ENCODE results near the gene RAD18. TPM values are rescaled to one million over a fixed set of nuclear protein-coding genes. Genes with fewer than 3 reads are reported as not detected.
A peak's percentile ranks its signal among the peaks of the same experiment; 100 is the strongest.

Gene RAD18, protein sequence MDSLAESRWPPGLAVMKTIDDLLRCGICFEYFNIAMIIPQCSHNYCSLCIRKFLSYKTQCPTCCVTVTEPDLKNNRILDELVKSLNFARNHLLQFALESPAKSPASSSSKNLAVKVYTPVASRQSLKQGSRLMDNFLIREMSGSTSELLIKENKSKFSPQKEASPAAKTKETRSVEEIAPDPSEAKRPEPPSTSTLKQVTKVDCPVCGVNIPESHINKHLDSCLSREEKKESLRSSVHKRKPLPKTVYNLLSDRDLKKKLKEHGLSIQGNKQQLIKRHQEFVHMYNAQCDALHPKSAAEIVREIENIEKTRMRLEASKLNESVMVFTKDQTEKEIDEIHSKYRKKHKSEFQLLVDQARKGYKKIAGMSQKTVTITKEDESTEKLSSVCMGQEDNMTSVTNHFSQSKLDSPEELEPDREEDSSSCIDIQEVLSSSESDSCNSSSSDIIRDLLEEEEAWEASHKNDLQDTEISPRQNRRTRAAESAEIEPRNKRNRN
- 12.2 and 12.7 TPM in 2 replicates for polyA plus RNA-seq (2013)

DNA sequence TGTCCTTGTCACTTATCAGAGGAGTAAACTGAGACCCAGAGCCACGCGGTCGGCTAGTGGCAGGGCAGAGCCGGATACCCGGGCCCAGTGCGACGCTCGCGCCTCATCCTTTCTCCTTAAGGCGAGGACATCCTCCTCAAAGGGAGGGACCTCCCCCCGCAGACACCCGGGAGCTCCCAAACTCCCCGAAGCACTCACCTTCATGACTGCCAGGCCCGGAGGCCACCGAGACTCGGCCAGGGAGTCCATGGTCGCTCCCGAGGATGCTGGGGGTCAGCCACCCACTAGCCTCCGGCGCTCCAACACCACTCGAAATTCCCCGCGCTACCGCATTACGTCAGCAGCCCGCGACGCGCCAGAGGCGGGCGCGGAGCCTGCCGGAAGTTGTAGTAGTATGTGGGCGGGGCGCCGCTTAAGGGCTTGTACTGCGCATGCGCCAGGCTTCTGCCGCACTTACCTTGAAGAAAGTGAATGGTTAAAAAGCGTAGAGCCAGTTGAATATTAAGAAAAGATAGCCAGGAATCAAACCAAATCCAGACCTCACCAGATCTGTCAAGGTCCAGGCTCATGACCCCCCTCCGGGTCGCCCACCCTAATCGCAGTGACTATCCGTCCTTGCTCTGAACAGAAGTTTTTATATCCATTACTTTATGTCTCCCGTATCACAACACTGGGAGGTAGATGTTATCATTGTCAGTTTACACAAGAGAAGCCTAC, at the start of gene RAD18:
TSS of gene RAD18 (minus strand) at position 336 of the 717 bp plus-strand sequence. CDS start at position 249, 87 bp downstream.
- Histone ChIP-seq H3K36me3 (ENCODE audit: control insufficient read depth in 1 of 2, insufficient read depth in 2 of 2, low read length in 2 of 2) (peaks cover 0 to 4% of the 10 kb centered on the region in 2 experiments), H3K23ac (ENCODE audit: low read length) (no peak within 1 kb of the TSS), H3K4me3 (ENCODE audit: low read depth, low read length) (peak within 1 kb of the TSS; percentile 93), H4K8ac (ENCODE audit: low read depth, low read length) (peak within 1 kb of the TSS; percentile 91), H4K91ac (ENCODE audit: low read depth, low read length) (peak within 1 kb of the TSS; percentile 72), H3K27ac (ENCODE audit: low read depth, low read length) (no peak within 1 kb of the TSS), H4K12ac (ENCODE audit: low read depth, low read length) (peak within 1 kb of the TSS; percentile 88), H2BK5ac (ENCODE audit: low read depth, low read length, poor library complexity) (peak within 1 kb of the TSS; percentile 61), H2AFZ (ENCODE audit: insufficient read depth, low read length, poor library complexity) (peak within 1 kb of the TSS; percentile 87), H2BK12ac (ENCODE audit: low read length) (no peak within 1 kb of the TSS), H3K79me2 (ENCODE audit: control insufficient read depth, insufficient read depth, low read length, poor library complexity) (peaks cover 3% of the 10 kb centered on the region), H3K9me3 (ENCODE audit: insufficient read depth, low read depth, low read length) (no peaks in the 10 kb centered on the region), H3K14ac (ENCODE audit: low read length) (peak within 1 kb of the TSS; percentile 67), H3K4me2 (ENCODE audit: low read length) (peak within 1 kb of the TSS; percentile 78), H3K9ac (ENCODE audit: low read length) (peak within 1 kb of the TSS; percentile 79), H2AK5ac (ENCODE audit: low read length) (no peak within 1 kb of the TSS), H3K4ac (ENCODE audit: low read depth, low read length) (peak within 1 kb of the TSS; percentile 80), H3K27me3 (ENCODE audit: insufficient read depth, low read length) (no peaks in the 10 kb centered on the region), H3K79me1 (ENCODE audit: low read length) (peaks cover 6% of the 10 kb centered on the region), H2BK120ac (ENCODE audit: insufficient read depth, low read length, poor library complexity) (peak within 1 kb of the TSS; percentile 14), H3K4me1 (ENCODE audit: control insufficient read depth in 1 of 2, insufficient read depth in 2 of 2, low read length in 2 of 2) (peaks cover 0 to 10% of the 10 kb centered on the region in 2 experiments), H3K18ac (ENCODE audit: low read length) (peak within 1 kb of the TSS; percentile 28)
- WGBS (ENCODE audit: extremely low coverage, insufficient coverage, insufficient read length): no CpG with 5 or more reads among the region's 45 CpGs
- peak; percentile 92 to 97 for DNase-seq

DNA sequence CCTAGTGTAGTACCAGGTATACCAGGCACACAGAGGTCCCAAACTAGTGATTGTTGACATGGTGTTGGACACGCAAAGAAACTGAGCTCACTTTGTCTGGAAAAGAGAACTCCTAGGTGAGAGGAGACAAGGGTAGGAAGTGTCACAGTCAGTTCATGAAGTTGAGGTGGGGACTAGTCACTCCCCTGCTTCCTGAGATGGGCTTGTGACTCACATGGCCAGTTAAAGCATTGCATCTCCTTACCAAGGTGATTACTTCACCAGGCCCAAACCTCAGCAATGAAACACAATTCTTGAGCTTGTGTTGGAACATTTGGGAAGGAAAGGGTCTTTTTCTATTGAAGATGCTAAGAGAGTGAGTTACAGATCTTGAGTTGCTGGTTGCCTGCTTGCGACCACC, 49.2 kb upstream of the RAD18 start:
- DNase-seq: no peak
- H2BK5ac ChIP-seq (ENCODE audit: low read depth, low read length, poor library complexity): no peak overlapping the region
- no peak overlapping the region for H3K4me2 ChIP-seq (ENCODE audit: low read length)
- no peak overlapping the region for H2BK120ac ChIP-seq (ENCODE audit: insufficient read depth, low read length, poor library complexity)
- H3K14ac ChIP-seq (ENCODE audit: low read length): no peak overlapping the region
- no peak overlapping the region for H3K18ac ChIP-seq (ENCODE audit: low read length)
- H3K27me3 ChIP-seq (ENCODE audit: insufficient read depth, low read length): no peaks in the 10 kb centered on the region
- no CpG with 5 or more reads among the region's 2 CpGs for WGBS (ENCODE audit: extremely low coverage, insufficient coverage, insufficient read length)
- H4K8ac ChIP-seq (ENCODE audit: low read depth, low read length): no peak overlapping the region
- no peak overlapping the region for H3K27ac ChIP-seq (ENCODE audit: low read depth, low read length)
- H3K9ac ChIP-seq (ENCODE audit: low read length): no peak overlapping the region
- H3K4me1 ChIP-seq (ENCODE audit: control insufficient read depth in 1 of 2, insufficient read depth in 2 of 2, low read length in 2 of 2): peaks cover 0 to 18% of the 10 kb centered on the region in 2 experiments
- no peak overlapping the region for H3K4ac ChIP-seq (ENCODE audit: low read depth, low read length)
- H3K79me1 ChIP-seq (ENCODE audit: low read length): peaks cover 3% of the 10 kb centered on the region
- no peaks in the 10 kb centered on the region for H3K36me3 ChIP-seq (ENCODE audit: control insufficient read depth in 1 of 2, insufficient read depth in 2 of 2, low read length in 2 of 2)
- no peak overlapping the region for H2AFZ ChIP-seq (ENCODE audit: insufficient read depth, low read length, poor library complexity)
- no peak overlapping the region for H4K91ac ChIP-seq (ENCODE audit: low read depth, low read length)
- H3K79me2 ChIP-seq (ENCODE audit: control insufficient read depth, insufficient read depth, low read length, poor library complexity): no peaks in the 10 kb centered on the region
- no peak overlapping the region for H3K4me3 ChIP-seq (ENCODE audit: low read depth, low read length)
- no peaks in the 10 kb centered on the region for H3K9me3 ChIP-seq (ENCODE audit: insufficient read depth, low read depth, low read length)
- no peak overlapping the region for H4K12ac ChIP-seq (ENCODE audit: low read depth, low read length)
- no peak overlapping the region for H2AK5ac ChIP-seq (ENCODE audit: low read length)
- H2BK12ac ChIP-seq (ENCODE audit: low read length): no peak overlapping the region
- H3K23ac ChIP-seq (ENCODE audit: low read length): no peak overlapping the region

DNA sequence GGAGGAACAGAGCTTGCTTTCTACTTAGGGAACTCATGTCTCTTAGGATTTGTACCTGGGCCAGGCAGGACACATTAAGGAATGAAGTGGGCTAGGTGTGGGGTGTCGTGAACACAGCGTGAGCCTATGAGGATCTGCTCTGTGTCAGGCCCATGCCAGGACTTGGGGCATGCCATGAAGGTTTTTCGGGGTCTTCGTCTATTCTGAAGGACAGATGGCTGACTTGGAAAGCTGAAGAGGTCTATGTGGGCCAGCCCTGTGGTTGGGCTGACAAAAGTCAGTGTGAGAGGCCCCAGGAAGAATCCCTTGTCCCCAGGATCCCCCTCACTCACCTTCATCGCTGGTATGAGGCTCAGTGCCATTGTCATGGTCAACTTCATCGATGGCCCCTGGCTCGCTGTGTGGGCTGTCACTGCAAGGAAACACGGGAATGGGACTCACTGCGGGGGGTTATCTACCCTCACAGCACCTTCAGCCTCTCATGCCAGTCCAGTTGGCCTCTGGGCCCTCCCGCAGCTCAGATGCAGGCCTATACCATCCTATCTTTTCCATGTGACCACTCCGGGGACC, 46.8 kb upstream of the RAD18 start:
- no peak overlapping the region for H3K9ac ChIP-seq (ENCODE audit: low read length)
- H3K14ac ChIP-seq (ENCODE audit: low read length): no peak overlapping the region
- H3K36me3 ChIP-seq (ENCODE audit: control insufficient read depth in 1 of 2, insufficient read depth in 2 of 2, low read length in 2 of 2): no peaks in the 10 kb centered on the region
- H4K12ac ChIP-seq (ENCODE audit: low read depth, low read length): no peak overlapping the region
- no peaks in the 10 kb centered on the region for H3K79me2 ChIP-seq (ENCODE audit: control insufficient read depth, insufficient read depth, low read length, poor library complexity)
- peaks cover 3% of the 10 kb centered on the region for H3K79me1 ChIP-seq (ENCODE audit: low read length)
- no peak overlapping the region for H2BK5ac ChIP-seq (ENCODE audit: low read depth, low read length, poor library complexity)
- H3K27me3 ChIP-seq (ENCODE audit: insufficient read depth, low read length): no peaks in the 10 kb centered on the region
- no peak overlapping the region for H3K23ac ChIP-seq (ENCODE audit: low read length)
- H2BK120ac ChIP-seq (ENCODE audit: insufficient read depth, low read length, poor library complexity): no peak overlapping the region
- H3K9me3 ChIP-seq (ENCODE audit: insufficient read depth, low read depth, low read length): no peaks in the 10 kb centered on the region
- no peak overlapping the region for H2BK12ac ChIP-seq (ENCODE audit: low read length)
- H3K4me3 ChIP-seq (ENCODE audit: low read depth, low read length): peak overlapping the region; percentile 39
- H3K4me1 ChIP-seq (ENCODE audit: control insufficient read depth in 1 of 2, insufficient read depth in 2 of 2, low read length in 2 of 2): peaks cover 3 to 23% of the 10 kb centered on the region in 2 experiments
- no CpG with 5 or more reads among the region's 11 CpGs for WGBS (ENCODE audit: extremely low coverage, insufficient coverage, insufficient read length)
- H3K4ac ChIP-seq (ENCODE audit: low read depth, low read length): no peak overlapping the region
- peak overlapping the region; percentile 34 for H4K91ac ChIP-seq (ENCODE audit: low read depth, low read length)
- H4K8ac ChIP-seq (ENCODE audit: low read depth, low read length): no peak overlapping the region
- peak overlapping the region; percentile 41 for H3K27ac ChIP-seq (ENCODE audit: low read depth, low read length)
- no peak overlapping the region for H3K18ac ChIP-seq (ENCODE audit: low read length)
- no peak overlapping the region for H2AFZ ChIP-seq (ENCODE audit: insufficient read depth, low read length, poor library complexity)
- DNase-seq: no peak
- no peak overlapping the region for H2AK5ac ChIP-seq (ENCODE audit: low read length)
- H3K4me2 ChIP-seq (ENCODE audit: low read length): no peak overlapping the region

DNA sequence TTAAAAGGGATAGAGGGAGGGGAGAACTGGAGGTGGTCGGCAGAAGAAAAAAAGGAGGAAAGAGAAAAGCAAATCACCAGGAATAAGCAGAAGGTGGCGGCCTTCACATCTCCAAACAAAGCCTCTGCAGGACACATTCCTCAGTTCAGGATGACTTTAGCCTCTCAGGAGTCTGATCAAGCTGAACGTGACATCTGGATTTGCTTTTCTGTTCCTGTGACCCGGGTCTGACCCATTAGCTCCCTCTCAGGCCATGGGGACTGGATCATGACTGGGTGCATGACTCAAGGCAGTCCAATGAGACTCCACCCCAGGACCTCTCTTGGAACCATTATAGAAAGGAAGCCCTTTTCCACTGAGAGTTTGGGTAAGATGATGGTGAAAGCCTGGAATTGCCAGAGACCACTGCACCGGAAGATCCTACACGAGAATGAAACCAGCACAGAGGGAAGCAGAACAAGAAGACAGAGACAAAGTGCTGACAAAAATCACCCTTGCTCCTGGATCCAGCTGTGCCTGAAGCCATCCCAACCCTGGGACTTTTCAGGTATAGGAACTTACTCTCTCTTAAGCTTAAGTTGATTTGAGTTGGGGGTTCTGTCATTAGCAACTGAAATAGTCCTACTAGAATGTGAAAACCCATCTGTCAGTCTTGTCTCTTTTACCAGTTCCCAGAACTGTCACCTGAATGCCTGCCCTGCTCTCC, 45.4 kb upstream of the RAD18 start:
- Histone ChIP-seq H3K4me3 (ENCODE audit: low read depth, low read length) (no peak overlapping the region), H3K14ac (ENCODE audit: low read length) (no peak overlapping the region), H2BK120ac (ENCODE audit: insufficient read depth, low read length, poor library complexity) (no peak overlapping the region), H2BK12ac (ENCODE audit: low read length) (no peak overlapping the region), H3K9me3 (ENCODE audit: insufficient read depth, low read depth, low read length) (no peaks in the 10 kb centered on the region), H3K27ac (ENCODE audit: low read depth, low read length) (no peak overlapping the region), H3K18ac (ENCODE audit: low read length) (no peak overlapping the region), H2AK5ac (ENCODE audit: low read length) (no peak overlapping the region), H3K4ac (ENCODE audit: low read depth, low read length) (no peak overlapping the region), H3K4me2 (ENCODE audit: low read length) (no peak overlapping the region), H4K91ac (ENCODE audit: low read depth, low read length) (no peak overlapping the region), H3K79me1 (ENCODE audit: low read length) (peaks cover 3% of the 10 kb centered on the region), H4K12ac (ENCODE audit: low read depth, low read length) (no peak overlapping the region), H3K79me2 (ENCODE audit: control insufficient read depth, insufficient read depth, low read length, poor library complexity) (no peaks in the 10 kb centered on the region), H3K23ac (ENCODE audit: low read length) (no peak overlapping the region), H3K4me1 (ENCODE audit: control insufficient read depth in 1 of 2, insufficient read depth in 2 of 2, low read length in 2 of 2) (peaks cover 3 to 23% of the 10 kb centered on the region in 2 experiments), H2AFZ (ENCODE audit: insufficient read depth, low read length, poor library complexity) (no peak overlapping the region), H3K9ac (ENCODE audit: low read length) (no peak overlapping the region), H3K36me3 (ENCODE audit: control insufficient read depth in 1 of 2, insufficient read depth in 2 of 2, low read length in 2 of 2) (no peaks in the 10 kb centered on the region), H3K27me3 (ENCODE audit: insufficient read depth, low read length) (no peaks in the 10 kb centered on the region), H4K8ac (ENCODE audit: low read depth, low read length) (no peak overlapping the region), H2BK5ac (ENCODE audit: low read depth, low read length, poor library complexity) (no peak overlapping the region)
- no peak for DNase-seq
- WGBS (ENCODE audit: extremely low coverage, insufficient coverage, insufficient read length): no CpG with 5 or more reads among the region's 6 CpGs
